Inflammatory macrophage (primary cell): Measurements from ENCODE around the gene CYP11A1.
"Not testable (repeated sequence)": the region's sequence is repeated elsewhere in the genome, so short reads cannot be mapped to it uniquely, and the experiment has no call there.

Experiments
- DNase-seq, 2 donors: peaks; one replicate each; pipeline ENCODE4 v3.0.0-alpha.2; 2020 to 2022

CYP11A1 gene

DNA sequence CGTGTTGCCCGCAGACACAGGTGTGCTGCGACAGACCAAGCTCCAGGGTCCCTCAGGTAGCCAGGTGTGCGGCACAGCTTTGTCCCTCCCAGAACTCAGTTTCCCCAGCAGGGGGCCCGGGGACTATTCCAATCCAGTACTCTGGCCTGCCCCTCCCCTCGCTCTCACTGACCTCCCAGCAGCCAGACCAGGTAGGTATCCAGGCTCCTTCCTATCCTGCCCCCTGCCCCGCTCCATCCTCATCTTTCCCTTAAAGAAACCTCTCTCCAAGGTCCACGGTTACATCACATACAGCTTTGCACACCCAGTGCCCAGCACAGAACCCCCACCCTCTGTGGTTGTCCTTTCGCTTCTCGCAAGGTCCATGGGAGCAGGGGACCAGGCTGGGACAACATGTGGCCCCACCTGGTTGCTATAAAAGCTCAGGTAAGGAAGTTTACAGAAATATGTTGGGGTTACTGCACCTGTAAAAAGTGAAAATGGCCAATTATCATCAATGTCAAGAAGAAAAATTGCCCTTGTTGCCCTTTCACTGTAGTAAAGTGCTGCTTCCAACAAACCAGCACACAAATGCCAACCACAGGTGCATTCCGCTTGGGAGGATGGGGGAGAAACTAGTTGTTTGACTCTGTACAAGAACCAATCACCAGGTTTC, 7.3 kb upstream of the CYP11A1 start:
- no peak for DNase-seq

GRCh38 chr15:74373731-74374647, 6.5 kb upstream of the CYP11A1 start:
- peak; percentile 82 to 84 for DNase-seq

GRCh38 chr15:74373056-74373650, 5.7 kb upstream of the CYP11A1 start:
- no peak for DNase-seq

- DNase-seq: no peak
Measured at GRCh38 chr15:74370471-74370870, 3.0 kb upstream of the CYP11A1 start.

- DNase-seq: no peak
Measured at GRCh38 chr15:74369756-74370155, 2.3 kb upstream of the CYP11A1 start.

DNA sequence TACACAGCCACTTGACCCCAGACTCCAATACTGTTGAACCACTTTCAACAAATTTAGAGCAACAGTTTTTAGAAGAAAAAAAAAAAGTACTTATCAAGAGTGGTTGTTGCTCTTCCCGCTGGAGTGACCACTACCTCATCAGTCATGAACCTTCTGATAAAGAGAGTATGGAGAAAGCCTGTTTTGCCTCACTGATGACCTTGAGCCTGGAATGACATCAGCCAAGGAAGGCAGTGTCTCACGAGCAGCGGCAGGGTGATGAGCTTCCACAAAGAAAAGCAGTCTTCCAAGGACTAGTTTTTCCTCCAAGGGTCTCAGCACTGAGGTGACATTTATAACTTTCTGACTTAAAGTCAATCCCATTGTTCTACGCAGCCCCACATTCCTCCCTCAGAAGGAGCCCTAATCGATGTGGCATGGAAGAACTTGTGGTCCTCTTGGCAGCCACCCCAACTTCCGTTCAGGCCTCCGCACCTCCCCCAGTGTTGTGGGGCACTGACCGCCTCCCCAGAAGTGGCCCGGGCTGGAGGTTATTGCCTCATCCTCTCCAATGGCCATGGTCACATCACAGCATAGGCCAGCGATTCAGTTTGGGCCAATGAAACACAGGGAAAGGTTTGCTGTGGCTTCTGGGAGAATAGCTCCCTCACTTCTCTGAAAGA, 1.8 kb upstream of the CYP11A1 start:
- DNase-seq: no peak

- no peak for DNase-seq
Measured at GRCh38 chr15:74368121-74368520, 675 bp upstream of the CYP11A1 start.

DNA sequence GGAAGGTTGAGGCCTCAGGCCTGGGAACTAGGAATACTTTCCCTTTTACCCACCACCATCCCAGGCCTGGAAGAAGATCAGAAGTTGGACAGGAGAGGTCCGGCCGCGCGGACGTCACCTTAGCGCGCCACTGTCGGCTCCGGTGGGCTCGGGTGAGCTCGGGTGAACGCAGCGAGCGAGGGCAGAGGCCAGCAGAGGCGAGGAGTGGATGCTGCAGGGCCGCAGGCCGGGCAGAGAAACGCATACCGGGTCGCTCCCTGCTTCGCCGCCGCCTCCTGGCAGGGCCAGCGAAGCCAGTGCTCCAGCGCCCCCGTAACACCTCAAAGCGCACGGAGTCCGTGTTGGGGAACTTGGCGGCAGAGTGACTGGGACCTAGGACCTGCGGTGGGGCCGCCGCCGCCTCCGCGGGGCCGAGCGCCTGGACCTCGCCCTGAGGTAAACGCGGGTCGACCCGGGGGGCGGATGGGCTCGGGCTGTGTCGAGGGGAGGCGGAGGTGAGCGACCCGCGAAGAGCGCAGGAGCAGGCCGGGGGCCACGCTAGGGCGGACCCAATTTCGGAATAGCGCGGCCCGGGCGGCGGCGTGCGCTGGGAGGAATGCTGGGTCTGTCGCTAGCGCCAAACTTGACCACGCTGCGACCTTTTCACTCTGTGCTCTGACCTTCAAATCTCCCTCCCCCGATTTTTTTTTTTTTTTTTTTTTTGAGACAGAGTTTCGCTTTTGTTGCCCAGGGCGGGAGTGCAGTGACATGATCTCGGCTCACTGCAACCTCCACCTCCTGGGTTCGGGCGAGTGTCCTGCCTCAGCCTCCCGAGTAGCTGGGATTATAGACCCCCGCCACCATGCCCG, 1.6 kb downstream of the CYP11A1 start:
- no peak for DNase-seq

DNA sequence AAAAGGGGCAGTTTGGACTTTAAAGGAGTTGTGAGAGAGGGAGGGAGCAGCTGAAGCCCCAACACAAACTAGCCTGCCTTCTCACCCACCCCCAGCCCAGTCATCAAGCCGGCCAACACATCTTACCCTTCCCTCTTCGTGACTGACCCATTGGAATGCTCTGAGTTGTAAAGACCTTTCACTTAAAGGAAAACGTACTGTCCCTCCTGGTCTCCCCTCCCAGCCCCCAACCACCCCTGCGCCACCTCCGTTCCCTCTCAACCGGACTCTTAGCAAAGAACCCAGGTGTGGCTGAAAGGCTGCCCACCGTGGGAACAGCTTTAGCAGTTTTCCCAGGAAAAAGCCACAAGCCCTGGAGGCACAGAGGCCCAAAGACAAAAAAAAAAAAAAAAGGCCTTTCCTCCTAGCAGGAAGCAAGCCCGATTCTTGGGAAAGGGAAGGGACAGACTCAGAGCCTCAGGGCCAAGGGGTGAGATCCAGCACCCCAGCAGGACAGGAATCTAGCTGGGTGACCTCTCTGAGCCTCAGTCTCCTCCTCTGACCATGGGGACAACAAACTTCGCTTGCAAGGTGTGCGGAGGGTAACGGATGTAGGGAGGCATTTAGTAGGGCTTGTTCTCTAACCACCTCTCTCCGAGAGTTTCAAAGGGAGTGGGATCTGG, 2.4 kb downstream of the CYP11A1 start:
- no peak for DNase-seq

DNA sequence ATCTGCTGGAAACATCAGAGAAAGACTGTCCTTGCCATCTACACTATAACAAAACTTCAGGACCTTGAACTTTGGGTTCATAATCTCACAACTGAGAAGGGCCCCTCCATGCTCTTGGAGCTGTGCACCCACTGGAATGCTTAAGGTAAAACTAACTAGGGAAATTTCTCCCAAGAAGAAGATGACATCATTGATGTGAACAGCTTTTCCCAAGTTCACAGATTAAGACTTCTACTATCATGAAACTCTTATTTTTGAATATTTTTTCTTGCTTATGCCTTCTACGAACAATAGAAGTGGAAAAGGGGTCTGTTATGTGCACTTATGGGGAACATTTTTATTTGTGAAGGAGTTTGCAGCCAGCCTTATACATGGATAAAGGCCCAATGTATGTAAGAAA, 5.0 kb downstream of the CYP11A1 start:
- DNase-seq: no peak

- DNase-seq: not testable (repeated sequence)
Measured at GRCh38 chr15:74360855-74361254, 6.6 kb downstream of the CYP11A1 start.

- DNase-seq: not testable (repeated sequence)
Measured at GRCh38 chr15:74359376-74359775, 8.1 kb downstream of the CYP11A1 start.

GRCh38 chr15:74357514-74357913, 9.9 kb downstream of the CYP11A1 start:
- DNase-seq: not testable (repeated sequence)

- DNase-seq: not testable (repeated sequence)
Measured at GRCh38 chr15:74356050-74356449, 11.4 kb downstream of the CYP11A1 start.

DNA sequence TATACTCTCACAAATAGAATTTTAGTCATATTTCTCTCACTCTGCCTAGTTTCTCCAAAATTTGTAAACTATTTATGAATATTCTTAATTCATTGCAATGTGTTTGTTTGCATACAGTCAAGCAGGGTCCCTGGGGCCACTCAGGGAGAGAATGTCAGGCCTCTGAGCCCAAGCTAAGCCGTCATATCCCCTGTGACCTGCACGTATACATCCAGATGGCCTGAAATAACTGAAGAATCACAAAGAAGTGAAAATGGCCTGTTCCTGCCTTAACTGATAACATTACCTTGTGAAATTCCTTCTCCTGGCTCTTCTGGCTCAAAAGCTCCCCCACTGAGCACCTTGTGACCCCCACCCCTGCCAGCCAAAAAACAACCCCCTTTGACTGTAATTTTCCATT, 13.5 kb downstream of the CYP11A1 start:
- not testable (repeated sequence) for DNase-seq

GRCh38 chr15:74352393-74352910, 15.0 kb downstream of the CYP11A1 start:
- no peak for DNase-seq

GRCh38 chr15:74351670-74352069, 15.8 kb downstream of the CYP11A1 start:
- no peak for DNase-seq

DNA sequence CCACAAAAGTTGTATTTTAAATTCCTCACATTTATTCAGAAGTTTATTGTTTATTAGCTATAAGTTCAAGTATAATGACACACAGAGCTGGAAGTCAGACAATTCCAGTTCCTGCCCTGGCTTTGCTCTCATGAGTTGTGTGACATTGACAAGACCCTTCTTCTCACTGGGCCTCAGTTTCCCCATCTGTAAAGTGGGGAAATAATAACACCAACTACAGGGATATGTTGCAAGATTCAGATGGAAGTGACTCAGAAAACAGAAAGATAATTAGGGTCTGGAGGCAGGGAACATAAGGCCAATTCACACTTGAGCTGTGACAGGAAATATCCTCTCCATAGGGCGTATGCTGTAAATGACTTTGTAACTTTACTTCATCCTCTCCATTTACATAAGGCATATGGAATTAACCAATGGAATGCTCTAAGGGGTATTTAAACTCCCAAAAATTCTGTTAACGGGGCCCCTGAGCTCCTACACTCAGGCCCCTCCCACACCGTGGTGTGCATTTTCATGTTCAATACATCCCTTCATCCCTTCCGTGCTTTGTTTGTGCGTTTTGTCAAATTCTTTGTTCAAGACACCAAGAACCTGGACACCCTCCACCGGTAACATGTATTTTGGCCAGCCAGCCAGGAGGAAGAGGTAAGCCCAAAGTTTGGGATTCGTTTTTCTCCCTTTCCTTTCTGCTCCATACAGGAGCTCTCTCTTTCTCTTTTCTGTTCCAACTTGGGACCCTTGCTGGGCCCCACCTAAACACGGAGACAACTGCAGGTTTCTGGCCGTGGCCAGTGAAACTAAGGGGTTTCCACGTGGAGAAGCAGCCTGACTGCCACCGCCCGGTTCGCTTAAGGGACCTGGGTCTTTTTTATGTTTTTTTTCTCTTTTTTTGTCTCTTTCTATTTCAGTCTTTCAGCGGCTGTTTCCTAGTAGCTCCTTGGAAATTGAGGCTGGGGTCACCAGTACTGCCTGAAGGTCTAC, 16.9 kb downstream of the CYP11A1 start:
- no peak for DNase-seq

- DNase-seq: no peak
Measured at GRCh38 chr15:74349241-74349778, 18.1 kb downstream of the CYP11A1 start.
